Left colon (tissue), 2 donors: ENCODE data around the gene ABCB8. TPM values are rescaled to one million over a fixed set of nuclear protein-coding genes. Genes with fewer than 3 reads are reported as not detected.

Source experiments
- ATAC-seq: fragments of 200-7000 bp; cut with Tn5 transposase; one replicate; pipeline ENCODE4 v1.9.1; 2020; ENCODE audit warnings: mild to moderate bottlenecking, moderate library complexity
- DNase-seq, 2 donors: peaks; one replicate each; pipeline ENCODE4 v3.0.0-alpha.2; 2020
- intact Hi-C, 2 donors: fragments of 100-400 bp; cut with DNase I in 1 of 2; cut with micrococcal nuclease in 1 of 2; formaldehyde crosslinking; loops; one replicate each; pipeline versions ENCODE4 v1.11.2 to v1.14.0; 2022; cut with DNase I, micrococcal nuclease
- total RNA-seq, 2 donors: library from RNA; stranded (reverse); fragmentation: NEBNext Ultra II Directional; extraction: Animal tissue kit (Norgen Biotek cat#: 25700); gene quantifications; one replicate each; pipeline ENCODE4 v1.2.1, GENCODE V29; 2021
- donor health status: DM: no; HTN: no; CAD: no.
- donor health status: DM: yes; HTN: yes; CAD: no.

The ABCB8 gene
- total RNA-seq, 2 donors from 2014 or later: 25.3 to 40.0 TPM

DNA sequence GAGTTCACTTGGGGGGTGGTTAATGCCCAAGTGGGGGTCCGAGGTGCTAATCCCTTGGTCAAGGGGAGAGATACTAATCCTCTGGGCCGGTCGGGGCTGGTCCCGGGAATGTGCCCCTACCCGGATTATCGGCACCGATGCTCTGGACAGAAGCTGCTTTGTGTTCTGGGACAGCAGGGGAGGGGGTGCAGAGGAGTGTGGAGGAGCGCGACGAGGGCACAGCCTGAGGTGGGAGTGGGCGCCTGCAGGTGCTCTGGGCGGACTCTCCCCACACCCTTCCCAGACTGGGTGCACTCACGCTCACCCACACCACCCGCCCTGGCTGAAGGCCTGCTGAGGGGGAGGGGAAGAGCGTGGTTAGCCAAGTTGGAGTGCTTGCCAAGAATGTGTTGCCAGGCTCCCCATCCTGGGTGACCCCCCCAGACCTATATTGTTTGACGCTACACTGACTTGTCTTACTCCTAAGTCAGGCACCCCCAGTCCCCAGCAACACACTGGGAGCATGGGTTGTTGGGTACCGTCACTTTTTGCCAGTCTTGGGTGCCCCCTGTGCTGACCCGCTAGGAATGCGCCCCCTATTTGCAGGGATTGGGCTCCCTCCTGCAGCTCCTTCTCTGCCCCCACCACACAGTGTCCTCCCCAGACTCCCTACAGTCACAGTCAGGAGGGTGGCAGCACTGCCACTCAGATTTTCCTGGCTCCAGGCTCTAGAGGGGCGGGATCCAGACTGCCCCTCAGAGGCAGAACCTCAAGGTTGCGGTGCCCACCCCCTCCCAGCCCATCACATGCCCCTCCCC lies 32.4 kb downstream of the ABCB8 start:
- intact Hi-C loops: no loop called here
- ATAC-seq (no peak), DNase-seq (peak; percentile 57 to 71)

DNA sequence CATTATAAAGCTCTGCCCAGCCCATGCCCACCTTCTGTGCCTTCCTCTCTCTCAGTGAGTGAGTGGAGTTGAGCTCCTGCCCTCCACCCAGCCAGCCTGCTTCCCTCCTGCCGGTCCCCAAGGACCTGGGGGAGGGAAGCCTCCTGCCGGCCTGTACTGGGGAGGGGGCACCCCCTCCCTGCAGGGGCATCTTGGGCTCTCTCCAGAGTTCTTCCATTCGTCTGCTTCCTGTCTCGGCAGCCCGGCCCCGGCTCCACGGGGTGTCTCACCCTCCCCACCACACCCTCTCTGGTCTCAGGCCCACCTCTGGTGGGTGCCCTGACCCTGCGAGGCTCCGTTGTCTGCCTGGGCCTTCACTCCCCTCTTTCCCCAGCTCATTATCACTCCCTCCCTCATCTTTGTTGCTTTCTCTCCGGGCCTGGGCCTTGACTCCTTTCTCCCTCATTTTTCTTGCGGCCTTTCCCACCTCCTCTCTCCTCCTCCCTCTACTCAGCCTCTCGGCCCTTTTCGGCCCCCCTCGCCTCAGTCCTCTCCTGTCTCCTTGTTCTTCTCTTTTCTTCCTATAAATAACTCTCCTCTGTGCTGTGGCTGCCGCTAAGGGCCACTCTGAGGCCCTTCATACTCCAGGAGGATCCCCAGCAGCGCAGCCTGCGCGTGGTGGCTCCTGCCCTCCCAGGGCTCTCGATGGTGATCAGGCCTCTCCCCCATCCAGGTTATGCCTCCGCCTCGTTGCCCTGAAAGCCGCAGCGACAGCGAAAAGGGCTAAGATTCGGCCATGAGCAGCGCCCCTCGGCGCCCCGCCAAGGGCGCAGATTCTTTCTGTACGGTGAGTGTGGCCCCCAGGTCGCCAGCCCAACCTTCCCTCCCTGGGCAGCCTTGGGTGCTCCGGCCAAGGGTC lies 33.2 kb downstream of the ABCB8 start:
- no peak for ATAC-seq
- intact Hi-C loops: no loop called here
- DNase-seq: peak in 1 of 2 donors; percentile 38

DNA sequence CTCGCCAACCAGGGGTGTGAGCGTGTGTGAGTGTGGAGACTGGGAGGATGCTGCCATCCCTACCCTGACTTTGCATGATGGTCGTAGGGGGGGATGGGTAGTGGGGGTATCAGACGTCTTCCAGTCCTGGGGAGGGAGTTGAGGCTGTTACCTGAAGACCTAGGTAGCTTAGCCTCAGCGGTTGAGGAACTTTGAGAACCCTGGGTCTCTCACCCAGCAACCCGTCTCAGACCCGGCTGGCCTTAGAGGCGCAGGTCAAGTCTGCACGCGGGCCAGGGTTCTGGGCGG lies 33.8 kb downstream of the ABCB8 start:
- DNase-seq (no peak), ATAC-seq (no peak)
- intact Hi-C loops: no loop called here

DNA sequence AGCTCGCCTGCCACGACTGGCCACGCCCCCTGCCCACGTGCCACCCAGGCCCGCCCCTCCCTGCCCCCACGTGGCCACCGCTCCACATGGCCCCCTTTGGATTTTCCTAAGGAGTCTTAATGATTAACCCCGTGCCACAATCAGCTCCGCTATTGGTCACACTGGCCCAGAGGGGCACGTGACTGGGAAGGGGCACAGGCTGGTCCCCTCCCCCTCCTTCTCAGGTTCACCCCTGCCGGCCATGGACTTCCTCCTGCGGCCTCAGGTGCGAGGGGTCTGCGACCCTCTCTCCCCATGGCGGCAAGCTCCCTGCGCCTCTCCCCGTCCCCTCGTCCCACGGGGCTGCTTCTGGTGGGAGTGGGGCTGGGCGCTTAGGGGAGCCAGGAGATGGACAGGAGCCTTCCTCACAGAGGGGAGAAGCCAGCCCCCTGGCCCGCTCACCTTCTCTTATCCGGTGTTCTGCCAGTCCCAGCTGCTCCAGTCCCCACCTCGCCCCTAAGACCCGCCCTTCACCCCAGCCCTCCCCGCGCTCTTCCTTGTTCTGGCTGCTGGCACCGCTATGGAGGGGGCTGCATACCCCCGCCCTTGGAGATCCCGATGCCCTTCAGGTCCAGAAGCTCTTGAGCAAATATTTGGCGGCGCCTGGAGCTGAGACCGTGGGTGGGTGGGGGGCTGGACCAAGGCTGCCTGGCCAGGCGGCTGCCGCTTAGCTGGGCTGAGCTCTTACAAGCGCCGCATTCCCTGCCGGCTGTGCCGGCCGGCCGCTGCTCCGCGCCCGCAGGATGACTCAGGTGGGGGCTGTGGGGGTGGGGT lies 34.4 kb downstream of the ABCB8 start:
- DNase-seq: peak; percentile 83 to 89
- ATAC-seq: peak; percentile 56
- intact Hi-C loops: no loop called here

DNA sequence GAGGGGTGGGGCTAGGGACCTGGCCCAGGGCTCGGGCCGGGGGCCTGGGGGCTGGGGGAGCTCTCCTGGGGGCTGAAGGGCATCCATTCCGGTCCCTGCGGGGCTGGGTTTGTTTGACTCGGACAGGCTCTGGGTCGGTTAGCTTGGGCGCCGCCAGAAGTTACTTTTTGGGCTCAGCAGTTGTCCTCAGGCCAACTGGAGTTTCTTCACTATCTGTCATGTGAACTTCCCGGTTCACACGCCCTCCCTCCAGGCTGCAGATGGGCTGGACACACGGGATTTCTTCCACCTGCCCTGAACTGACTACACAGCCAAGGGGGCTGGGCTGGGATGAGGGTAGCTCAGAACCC lies 34.9 kb downstream of the ABCB8 start:
- DNase-seq (peak; percentile 40 to 60), ATAC-seq (peak; percentile 1)
- intact Hi-C loops: no loop called here

DNA sequence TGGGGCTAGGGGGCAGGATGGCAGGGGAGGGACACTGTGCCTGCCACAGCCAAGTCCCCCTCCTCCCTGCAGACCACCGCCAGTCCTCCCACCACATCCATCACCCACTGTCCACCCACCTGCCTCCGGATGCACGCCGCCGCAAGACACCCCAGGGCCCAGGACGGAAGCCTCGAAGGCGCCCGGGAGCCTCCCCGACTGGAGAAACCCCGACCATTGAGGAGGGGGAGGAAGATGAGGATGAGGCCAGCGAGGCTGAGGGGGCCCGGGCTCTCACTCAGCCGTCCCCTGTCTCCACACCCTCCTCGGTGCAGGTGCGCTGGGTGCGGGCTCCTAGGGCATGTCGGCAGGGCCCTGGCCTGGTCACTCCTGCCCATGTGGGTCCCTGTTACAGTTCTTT lies 36.2 kb downstream of the ABCB8 start:
- ATAC-seq: no peak
- intact Hi-C loops: no loop called here
- no peak for DNase-seq

DNA sequence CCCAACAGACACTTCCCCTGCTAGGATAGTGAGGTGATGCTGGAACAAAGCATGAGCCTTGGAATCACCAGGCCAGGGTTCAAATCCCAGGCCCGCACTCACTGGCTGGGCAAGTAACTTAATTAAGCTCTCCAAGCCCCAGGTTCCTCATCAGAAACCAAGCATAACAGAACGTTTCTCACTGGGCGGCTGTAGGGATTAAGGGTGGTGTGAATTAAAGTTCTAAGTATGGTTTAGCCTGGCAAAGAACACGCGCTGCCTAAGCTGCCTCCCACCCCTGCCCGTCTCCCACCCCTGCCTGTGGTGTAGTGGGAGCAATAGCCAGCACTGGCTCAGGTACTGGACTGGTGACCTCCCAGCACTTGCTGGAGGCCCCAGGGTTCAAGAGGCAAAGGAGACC lies 36.7 kb downstream of the ABCB8 start:
- no peak for DNase-seq
- no peak for ATAC-seq
- intact Hi-C loops: no loop called here

DNA sequence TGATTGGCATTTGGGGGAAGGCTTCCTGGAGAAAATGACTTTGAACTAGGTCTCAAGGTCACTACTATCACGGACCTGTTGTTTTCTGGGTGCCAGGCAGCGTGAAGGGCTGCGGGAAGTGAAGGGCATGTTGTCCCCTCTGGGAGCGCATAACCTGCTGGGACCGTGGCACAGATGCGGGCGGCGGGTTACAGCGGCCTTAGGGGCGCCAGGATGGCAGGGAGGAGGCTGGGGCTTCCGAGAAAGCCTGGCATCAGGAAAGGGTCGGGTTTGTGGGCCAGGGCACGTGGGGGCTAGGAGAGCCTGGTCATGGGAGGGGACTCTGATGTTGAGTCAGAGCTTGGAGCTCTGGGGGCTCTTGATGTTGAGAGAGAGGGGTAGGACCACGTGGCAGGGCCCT lies 37.3 kb downstream of the ABCB8 start:
- intact Hi-C loops: no loop called here
- no peak for DNase-seq
- no peak for ATAC-seq

DNA sequence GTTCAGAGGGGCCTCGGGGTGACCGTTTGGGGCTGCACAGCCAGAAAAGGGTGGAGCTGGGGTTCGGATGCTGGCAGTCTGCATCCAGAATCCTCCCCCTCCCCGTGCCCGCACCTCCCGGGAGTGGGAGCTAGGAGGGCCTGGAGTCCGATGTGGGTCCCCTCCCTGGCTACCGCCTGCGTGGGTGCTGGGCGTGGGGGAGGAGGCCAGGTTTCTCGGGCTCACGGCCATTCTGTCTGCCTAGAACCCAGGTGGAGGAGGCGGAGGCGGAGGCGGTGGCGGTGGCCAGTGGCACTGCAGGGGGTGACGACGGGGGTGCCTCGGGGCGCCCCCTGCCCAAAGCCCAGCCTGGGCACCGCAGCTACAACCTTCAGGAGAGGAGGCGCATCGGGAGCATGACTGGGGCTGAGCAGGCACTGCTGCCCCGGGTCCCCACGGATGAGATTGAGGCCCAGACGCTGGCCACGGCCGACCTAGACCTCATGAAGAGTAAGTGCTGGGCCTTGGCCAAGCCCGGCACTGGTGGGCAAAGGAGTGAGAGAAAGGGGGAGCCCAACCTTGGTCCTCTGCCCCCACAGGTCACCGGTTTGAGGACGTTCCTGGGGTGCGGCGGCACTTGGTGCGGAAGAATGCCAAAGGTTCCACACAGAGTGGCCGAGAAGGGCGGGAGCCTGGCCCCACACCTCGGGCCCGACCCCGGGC lies 38.2 kb downstream of the ABCB8 start:
- intact Hi-C loops: no loop called here
- DNase-seq: no peak
- no peak for ATAC-seq

DNA sequence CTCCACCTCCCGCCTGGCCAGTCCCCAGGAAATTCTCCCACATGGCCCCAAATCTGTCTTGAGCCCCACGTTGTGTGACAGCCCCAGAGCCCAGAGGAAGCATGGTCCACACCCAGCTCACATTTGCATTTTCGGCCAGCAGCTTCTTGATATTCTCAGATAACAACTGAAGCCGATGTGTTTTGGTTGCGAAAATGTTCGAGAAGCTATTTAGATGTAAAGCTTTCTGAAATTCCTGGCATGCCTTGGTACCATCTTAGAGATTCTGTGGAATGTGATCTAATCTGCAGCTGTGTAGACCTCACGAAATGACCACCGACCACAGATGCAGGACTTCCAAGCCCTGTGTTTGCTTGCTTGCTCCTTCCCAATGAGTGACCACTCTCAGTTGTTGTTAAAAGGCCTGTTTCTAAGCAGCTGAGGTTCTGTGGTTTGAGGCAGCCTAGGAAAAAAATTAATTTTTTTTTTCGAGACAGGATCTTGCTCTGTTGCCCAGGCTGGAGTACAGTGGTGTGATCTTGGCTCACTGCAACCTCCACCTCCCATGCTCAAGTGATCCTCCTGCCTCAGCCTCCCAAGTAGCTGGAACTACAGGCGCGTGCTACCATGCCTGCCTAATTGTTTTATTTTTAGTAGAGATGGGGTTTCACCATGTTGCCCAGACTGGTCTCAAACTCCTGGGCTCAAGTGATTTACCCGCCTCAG lies 40.0 kb downstream of the ABCB8 start:
- ATAC-seq (no peak), DNase-seq (no peak)
- intact Hi-C loops: no loop called here

DNA sequence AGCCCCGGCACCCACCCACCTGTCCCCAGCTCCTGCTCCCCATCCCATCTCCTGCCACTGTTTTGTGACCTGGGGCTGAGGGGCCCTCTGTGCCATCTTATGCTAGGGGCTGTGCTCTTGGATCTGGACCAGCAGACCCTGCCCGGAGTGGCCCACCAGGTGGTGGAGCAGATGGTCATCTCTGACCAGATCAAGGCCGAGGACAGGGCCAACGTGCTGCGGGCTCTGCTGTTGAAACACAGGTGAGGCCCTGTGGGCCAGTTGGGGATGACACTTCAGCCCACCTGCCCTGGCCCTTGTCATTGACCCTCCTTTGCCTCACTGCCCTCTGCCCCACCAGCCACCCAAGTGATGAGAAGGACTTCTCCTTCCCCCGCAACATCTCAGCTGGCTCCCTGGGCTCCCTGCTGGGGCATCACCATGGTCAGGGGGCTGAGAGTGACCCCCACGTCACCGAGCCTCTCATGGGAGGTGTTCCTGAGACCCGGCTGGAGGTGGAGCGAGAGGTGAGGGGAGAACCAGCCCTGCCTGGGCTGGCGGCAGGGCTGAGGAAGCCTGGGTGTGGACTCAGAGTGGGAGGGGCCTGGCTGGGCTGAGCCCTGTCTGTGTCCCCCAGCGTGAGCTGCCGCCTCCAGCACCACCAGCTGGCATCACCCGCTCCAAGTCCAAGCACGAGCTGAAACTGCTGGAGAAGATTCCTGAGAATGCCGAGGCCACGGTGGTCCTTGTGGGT lies 41.8 kb downstream of the ABCB8 start:
- ATAC-seq (no peak), DNase-seq (no peak)
- intact Hi-C loops: no loop called here

DNA sequence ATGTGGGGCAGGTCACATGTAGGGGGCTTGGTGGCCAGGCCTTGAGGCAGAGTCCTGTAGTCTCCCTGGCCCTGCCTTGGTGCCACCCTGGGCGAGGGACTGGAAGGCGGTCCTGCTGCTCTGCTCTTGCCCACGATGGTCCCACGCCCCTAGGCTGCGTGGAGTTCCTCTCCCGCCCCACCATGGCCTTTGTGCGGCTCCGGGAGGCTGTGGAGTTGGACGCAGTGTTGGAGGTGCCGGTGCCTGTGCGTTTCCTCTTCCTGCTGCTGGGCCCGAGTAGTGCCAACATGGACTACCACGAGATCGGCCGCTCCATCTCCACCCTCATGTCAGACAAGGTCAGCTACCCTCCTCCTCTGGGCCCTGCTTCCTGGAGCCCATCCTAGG lies 42.3 kb downstream of the ABCB8 start:
- no peak for DNase-seq
- intact Hi-C loops: no loop called here
- ATAC-seq: no peak

DNA sequence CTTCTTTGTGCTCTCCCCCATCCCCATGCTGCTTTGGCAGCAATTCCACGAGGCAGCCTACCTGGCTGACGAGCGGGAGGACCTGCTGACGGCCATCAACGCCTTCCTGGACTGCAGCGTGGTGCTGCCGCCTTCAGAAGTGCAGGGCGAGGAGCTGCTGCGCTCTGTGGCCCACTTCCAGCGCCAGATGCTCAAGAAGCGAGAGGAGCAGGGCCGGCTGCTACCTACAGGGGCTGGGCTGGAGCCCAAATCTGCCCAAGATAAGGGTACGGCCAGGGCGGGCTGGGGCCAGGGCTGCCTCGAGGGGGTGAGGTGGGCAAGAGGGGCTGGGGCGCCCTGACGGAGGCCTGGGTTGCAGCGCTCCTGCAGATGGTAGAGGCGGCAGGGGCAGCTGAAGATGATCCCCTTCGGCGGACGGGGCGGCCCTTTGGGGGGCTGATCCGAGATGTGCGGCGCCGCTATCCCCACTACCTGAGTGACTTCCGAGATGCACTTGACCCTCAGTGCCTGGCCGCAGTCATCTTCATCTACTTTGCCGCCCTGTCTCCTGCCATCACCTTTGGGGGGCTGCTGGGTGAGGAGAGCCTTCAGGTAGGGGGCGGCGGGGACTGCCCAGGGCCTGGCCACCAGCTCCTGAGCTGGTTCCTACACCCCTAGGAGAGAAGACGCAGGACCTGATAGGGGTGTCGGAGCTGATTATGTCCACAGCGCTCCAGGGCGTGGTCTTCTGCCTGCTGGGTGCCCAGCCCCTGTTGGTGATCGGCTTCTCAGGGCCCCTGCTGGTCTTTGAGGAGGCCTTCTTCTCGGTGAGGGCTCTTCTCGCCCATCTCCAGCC lies 43.0 kb downstream of the ABCB8 start:
- DNase-seq (no peak), ATAC-seq (no peak)
- intact Hi-C loops: no loop called here

DNA sequence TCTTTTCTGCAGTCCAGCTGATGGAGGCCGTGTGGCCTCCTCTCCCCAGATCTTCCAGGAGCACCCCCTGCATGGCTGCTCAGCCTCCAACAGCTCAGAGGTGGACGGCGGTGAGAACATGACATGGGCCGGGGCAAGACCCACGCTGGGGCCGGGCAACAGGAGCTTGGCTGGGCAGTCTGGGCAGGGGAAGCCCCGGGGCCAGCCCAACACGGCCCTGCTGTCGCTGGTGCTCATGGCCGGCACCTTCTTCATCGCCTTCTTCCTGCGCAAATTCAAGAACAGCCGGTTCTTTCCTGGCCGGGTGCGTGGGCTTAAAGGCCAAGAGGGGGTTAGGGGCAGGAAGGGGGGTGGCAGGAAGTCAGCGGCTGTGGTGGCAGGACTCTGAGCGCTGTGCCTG lies 45.7 kb downstream of the ABCB8 start:
- ATAC-seq (no peak), DNase-seq (no peak)
- intact Hi-C loops: no loop called here

DNA sequence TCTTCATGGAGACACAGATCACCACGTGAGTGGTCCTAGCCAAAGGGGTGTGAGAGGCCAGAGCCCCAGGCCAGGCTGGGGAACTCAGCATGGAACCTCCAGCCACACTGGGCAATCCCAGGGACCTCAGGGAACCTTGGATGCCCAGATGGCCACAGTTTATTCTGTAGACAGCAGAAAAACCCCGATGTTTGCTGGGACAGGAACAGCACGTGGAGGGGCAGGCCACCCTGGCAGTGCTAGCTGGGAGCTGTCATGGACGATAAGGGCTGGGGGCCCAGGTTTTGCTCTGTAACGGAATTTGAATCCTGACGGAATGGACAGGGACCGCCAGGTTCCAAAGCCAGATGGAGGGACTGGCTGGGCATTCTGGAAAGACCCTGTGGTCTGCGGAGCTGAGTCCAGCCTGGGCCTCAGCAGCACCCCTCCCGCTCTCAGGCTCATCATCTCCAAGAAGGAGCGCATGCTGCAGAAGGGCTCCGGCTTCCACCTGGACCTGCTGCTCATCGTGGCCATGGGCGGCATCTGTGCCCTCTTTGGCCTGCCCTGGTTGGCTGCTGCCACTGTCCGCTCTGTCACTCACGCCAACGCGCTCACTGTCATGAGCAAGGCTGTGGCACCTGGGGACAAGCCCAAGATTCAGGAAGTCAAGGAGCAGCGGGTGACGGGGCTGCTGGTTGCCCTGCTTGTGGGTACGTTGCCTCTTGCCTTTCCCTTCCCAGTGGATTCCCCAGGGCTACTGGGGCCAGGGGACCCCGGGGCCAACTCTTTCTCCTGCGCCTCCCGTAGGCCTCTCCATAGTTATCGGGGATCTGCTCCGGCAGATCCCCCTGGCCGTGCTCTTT lies 46.8 kb downstream of the ABCB8 start:
- DNase-seq (no peak), ATAC-seq (no peak)
- intact Hi-C loops: no loop called here

DNA sequence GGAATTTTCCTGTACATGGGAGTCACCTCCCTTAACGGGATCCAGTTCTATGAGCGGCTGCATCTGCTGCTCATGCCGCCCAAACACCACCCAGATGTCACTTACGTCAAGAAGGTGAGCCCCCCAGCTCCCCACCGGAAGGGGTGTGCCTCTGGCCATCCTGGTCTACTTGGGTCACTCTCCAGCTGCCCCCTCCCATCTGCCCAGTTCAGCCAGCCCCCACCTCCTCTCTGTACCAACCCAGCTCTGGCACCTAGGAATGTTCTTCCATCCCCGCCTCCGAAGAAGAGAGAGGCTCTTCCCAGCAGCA lies 47.4 kb downstream of the ABCB8 start:
- intact Hi-C loops: no loop called here
- ATAC-seq: no peak
- no peak for DNase-seq
